Measurements from ENCODE around the gene CDHR4.
A peak's percentile ranks its signal among the peaks of the same experiment; 100 is the strongest.

The CDHR4 gene

DNA sequence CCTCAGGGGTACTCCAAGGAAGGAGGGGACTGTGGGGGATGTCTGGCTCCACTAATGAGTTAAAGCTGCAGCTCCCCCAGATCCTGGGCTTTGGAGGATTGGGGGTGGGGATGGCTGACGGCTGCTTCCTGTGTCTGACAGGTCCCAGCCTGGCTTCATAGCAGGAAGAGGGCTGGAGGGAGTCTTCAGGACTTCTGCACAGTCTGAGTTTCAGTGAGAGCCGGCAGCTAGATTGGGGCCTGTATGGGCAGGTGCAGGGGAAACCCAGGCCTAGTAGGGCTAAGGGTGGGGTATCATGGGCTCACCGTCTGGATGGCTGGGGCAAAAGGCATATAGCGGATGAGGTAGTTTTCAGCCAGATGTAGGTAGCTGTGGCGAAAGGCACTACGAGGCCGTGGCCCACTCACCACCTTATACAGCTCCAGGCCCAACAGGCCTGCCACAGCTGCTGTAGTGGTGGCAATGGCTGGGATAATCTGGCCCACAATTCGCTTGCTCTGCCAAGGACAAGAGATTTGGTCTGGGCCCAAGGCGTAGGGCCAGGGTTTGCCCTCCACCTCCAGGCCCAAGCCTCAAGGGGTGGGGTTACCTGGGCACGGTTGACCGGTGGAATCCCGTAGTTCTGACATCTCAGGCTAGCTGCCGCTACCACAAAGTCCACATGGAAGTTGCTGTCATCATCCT lies 7.9 kb upstream of the CDHR4 start:
- H3K4me3 ChIP-seq (ENCODE audit: low read length), result no peak overlapping the region
- TF ChIP-seq, protein P1, sequence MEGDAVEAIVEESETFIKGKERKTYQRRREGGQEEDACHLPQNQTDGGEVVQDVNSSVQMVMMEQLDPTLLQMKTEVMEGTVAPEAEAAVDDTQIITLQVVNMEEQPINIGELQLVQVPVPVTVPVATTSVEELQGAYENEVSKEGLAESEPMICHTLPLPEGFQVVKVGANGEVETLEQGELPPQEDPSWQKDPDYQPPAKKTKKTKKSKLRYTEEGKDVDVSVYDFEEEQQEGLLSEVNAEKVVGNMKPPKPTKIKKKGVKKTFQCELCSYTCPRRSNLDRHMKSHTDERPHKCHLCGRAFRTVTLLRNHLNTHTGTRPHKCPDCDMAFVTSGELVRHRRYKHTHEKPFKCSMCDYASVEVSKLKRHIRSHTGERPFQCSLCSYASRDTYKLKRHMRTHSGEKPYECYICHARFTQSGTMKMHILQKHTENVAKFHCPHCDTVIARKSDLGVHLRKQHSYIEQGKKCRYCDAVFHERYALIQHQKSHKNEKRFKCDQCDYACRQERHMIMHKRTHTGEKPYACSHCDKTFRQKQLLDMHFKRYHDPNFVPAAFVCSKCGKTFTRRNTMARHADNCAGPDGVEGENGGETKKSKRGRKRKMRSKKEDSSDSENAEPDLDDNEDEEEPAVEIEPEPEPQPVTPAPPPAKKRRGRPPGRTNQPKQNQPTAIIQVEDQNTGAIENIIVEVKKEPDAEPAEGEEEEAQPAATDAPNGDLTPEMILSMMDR (conservative IDR thresholded peaks at IDR 0.05; ENCODE audit: low read length), result no peak
- no peak for DNase-seq (ENCODE audit: low read depth)

DNA sequence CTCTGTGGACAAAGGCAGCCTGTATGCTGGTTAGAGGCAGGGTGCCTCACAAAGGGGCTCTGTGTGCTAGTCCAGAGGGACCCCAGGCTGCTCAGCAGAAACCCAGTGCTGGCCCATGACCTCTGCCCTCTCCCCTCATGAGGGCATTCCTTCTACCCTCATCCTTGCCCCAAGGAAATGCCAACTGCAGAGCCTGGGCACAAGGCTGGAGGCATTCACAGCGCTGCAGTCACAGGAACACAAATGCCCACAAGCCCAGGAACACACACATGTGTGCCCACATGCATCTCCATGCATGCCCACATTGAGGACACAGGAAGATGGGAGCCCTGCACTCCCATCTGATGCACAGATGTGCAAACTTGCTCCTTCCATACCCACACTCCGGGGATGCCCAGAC lies 7.2 kb upstream of the CDHR4 start:
- DNase-seq (ENCODE audit: low read depth), result no peak
- H3K4me3 ChIP-seq (ENCODE audit: low read length), result no peak overlapping the region

DNA sequence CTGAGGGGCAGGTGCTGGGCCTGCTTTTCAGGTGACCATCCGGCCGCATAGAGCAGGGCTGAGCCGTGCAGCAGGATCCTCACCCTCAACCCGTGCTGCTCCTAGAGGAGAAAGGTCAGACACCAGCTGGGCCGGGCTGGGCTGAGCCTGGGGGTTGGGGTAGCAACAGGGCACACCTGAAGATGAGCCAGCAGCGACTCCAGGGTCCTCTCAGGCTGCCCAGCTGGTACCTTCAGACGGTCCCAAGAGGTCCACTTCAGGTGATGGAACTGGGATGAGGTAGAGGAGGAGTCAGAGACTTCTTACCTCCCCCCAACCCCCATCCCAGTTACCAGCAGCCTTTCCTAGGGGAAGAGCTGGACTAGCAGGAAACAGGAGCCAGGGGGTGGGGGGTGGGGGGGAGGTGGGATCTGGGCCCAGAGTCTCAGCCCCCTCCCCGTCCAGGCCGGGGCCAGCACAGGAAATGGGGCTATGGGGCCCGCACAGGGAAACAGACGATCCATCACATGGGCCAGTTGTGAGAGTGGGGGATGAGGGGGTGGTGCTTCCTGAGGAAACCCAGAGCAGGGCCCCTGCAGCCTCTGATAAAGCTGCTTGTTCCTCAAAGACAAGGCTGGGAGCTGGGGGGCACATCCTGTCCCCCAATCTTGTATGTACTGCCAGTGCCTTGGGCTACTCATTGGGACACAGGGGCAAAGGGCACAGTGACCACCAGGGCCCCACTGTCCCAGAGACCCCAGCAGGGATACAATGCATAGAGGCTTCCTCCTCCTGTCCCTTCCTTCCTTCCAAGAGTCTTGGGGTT lies 6.4 kb upstream of the CDHR4 start:
- H3K4me3 ChIP-seq (ENCODE audit: low read length), result peak overlapping the region; percentile 20; the same call in 1 of the 2 replicates
- TF ChIP-seq, protein P1 (conservative IDR thresholded peaks at IDR 0.05; ENCODE audit: low read length), result no peak
- DNase-seq (ENCODE audit: low read depth), result no peak

More for the DNA sequence above, 7.2 kb upstream of the CDHR4 start:
- TF ChIP-seq, protein P1 (conservative IDR thresholded peaks at IDR 0.05; ENCODE audit: low read length), result no peak

DNA sequence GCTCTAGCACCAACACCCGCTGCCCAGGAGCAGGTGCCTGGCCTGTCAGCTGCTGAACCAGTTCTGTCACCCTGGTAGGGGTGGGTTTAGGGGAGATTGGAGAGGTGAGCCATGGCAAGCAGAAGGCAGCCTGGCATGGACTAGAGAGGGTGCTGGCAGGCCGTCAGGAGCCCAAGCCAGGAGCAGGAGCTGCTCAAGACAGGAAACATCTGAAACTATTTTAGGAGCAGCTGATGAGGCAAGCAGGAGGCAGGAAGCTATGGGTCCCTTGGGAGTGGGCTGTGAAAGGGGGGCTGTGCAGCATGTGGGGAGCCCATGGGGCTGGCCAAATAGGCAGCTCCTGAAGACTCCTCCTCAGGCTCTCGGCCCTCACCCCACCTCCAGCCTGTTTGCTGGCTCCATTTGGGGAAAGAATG lies 5.7 kb upstream of the CDHR4 start:
- DNase-seq (ENCODE audit: low read depth), result peak; percentile 98
- TF ChIP-seq, protein P1 (conservative IDR thresholded peaks at IDR 0.05; ENCODE audit: low read length), result no peak
- H3K4me3 ChIP-seq (ENCODE audit: low read length), result peak overlapping the region; percentile 20

DNA sequence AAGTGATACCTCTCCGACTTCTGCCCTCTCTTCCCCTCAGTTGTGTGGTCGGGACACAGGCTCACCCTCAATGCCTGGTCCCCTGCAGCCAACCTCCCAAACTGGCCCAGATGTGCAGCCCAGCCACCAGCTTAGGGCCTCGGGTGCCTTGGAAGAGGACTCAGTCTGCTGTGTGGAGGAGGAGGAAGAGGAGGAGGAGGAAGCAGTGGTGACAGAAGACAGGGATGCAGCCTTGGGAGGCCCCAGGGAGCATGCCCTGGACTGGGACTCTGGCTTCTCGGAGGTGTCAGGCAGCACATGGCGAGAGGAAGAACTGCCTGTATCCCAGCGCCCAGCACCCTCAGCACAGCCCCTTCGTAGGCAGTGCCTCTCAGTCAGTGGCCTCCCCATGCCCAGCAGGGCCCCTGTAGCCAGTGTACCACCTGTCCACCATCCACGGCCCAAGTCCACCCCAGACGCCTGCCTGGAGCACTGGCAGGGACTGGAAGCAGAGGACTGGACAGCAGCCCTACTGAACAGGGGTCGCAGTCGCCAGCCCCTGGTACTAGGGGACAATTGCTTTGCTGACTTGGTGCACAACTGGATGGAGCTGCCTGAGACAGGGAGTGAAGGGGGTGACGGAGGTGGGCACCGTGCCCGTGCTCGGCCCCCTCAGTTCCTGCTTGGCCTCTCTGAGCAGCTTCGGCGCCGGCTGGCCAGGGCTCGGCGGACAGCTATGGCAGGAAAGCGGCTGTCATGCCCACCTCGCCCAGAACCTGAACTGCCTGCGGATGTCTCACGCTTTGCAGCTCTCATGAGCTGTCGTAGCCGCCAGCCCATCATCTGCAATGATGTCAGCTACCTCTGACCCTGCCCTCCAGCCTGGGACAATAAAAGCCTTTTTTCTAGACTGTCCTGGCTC lies 4.7 kb upstream of the CDHR4 start:
- no peak for DNase-seq (ENCODE audit: low read depth)
- peak overlapping the region; percentile 95 for H3K4me3 ChIP-seq (ENCODE audit: low read length)
- TF ChIP-seq, protein P1 (conservative IDR thresholded peaks at IDR 0.05; ENCODE audit: low read length), result no peak

DNA sequence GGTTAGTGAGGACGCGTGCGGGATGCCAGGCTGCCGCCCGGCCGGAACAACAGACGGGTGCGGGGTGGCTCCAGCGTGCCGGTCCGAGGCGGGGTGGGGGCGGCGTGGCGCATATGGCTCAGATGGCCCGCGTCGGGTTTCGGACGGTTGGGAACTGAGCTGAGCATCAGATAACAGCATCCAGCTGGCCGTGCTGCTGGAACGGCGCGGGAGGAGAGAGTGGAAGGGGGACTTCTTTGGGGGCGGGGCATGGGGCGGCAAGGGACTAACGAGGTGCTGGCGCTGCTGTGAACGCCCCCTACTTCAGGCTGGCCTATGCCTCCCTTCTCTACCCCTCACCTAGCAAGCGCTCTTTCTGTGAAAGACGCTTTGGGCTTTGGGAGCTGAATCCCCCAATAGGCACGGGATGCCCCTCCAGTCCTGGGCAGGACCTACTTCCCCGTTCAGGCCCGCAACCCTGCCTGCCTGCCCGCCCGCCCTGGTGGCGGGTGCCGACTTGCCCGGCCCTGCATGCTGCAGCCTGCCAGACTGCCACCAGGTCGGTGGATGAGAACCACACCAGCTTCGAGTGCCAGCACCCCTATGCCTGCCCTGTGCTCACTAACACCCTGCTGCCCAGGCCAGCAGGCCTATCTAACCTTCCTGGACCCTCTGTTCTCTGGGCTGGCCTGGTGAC lies 3.9 kb upstream of the CDHR4 start:
- TF ChIP-seq, protein P1 (conservative IDR thresholded peaks at IDR 0.05; ENCODE audit: low read length), result peak; percentile 1; the same call in 1 of the 2 replicates
- DNase-seq (ENCODE audit: low read depth), result no peak

More for the DNA sequence above, 3.9 kb upstream of the CDHR4 start:
- peak overlapping the region; percentile 95 for H3K4me3 ChIP-seq (ENCODE audit: low read length)

Data from AG10803 (cell line).